Activated CD4-positive, alpha-beta T cell treated with anti-CD3 and anti-CD28 coated beads, Interleukin-10, Interleukin-2, amounts not matched to agents 100 ng/mL and 50 ng/mL, durations not matched to agents 16 hours and 8 hours (primary cell): ENCODE measurements around the gene SLC25A12.
"Not testable (repeated sequence)": the region's sequence is repeated elsewhere in the genome, so short reads cannot be mapped to it uniquely, and the experiment has no call there.

ENCODE experiments used
- DNase-seq: peaks from one replicate; pipeline ENCODE4 v3.0.0-alpha.2; 2020

SLC25A12 gene

DNA sequence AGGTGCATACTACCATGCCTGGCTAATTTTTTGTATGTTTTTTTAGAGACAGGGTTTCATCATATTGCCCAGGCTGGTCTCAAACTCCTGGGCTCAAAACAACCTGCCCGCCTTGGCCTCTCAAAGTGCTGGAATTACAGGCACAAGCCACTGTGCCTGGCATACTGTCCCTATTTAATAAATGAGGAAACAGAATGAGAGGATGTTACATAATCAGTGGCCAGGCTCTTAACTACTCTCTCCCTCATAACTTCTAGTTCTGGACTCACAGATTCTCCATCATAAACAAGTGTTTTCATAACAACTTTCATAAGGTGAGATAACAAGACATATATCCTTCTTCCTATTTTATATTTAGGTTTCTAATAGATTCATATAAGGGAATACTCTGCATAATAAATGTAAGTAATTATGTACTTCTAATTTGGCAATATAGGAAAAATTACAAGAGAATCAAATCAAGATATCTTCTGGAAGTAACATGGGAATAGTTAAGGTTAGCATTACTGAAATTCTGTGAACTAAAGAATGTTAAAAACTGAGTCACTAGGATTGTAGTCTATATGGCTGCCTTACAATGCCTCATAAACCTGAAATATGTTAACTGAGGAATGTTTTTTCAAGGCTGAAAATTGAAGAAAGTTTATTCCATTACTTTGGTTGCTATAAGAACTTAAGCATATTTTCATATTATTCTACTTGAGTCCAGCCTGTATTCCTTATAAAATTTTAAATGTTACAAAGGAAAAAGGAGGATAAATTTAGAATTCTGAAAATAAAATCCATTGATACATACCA, 71.3 kb downstream of the SLC25A12 start:
- no peak for DNase-seq

DNA sequence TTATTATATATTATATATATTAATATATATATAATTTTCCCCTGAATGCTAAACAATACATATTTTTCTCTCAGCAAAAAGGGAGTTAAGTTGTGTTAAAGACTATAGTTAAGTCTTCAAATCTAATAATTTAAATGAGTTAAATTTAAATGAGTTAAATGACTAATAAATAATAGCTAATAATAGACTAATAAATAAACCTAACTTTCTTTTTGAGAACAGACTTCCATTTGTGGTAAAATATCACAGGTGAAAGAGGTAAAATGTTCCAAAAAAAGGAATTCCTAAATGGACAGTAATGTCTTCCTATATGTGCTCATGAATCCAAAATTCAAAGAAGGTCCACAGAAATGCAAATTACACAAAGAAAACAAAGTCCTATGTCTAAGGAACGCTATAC, 74.6 kb downstream of the SLC25A12 start:
- DNase-seq = no peak

DNA sequence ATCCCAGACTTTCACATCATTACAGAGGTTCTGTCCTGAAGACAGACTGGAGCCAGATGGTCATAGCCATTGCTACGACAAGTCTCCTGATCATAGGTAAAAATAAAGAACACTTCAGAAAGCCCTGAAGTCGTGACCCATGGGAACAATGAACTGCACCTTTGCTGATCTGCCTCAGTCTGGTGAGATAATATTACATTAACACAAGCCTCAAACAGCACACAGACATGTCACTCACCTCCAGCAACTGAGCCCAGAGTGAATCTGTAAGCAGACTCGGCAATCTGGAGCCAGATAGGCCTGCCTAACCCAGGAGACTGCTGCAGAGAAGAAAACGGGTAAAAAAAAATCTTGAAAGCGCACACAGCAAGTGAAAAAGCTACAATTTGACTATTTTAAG, 79.2 kb downstream of the SLC25A12 start:
- no peak for DNase-seq

DNA sequence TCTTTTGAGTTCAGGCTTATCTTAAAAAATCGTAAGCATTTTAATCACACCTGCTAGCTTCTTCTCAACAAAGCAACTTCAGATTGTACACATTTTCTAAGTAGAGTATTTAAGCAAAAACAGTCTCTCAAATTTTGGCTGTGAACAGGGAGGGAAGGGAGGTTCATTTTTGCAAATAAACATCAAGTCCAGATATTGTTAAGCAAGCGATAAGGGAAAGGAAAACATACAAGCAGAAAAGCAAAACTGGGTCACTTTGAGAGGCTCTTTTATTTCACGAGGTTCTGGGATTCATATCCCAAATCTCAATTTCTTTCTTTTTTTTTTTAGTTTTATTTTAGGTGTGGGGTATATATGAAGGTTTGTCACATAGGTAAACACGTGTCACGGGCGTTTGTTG, 79.9 kb downstream of the SLC25A12 start:
- DNase-seq = no peak

DNA sequence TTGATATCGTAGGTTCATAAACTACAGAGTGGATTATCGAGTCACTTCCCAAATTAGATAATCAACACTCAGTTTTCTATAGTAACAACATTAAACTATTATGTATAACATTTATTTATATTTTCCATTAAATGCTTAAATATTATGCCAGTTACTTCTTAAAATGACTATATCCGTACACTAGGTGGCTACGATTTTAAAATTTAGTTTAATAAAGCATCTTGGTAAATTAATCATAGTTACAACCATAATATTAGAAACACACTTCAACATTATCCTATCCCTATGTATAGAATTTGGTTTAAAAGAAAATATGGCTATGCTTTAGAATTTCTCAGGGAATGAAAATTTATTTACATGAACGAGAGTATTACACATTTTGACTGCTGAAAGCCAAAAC, 80.3 kb downstream of the SLC25A12 start:
- no peak for DNase-seq

DNA sequence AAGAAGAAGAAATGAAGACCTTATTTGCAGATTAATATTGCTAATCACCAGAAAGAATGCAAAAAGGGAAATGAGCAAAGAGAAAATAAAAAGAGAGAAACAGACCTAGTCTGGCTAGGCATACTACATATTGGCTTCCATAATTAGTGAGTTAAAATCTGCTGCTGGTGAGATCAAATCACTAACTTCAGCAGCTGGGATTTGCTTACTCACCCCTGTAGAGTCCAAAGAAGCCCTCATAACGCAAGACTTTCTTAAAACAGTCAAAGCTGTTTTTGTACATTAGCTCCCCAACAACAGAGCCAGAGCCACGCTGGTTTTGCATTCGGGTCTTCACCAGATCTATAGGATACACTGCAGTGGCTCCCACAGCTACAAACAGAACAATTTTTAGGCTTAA, 80.9 kb downstream of the SLC25A12 start:
- DNase-seq = no peak

DNA sequence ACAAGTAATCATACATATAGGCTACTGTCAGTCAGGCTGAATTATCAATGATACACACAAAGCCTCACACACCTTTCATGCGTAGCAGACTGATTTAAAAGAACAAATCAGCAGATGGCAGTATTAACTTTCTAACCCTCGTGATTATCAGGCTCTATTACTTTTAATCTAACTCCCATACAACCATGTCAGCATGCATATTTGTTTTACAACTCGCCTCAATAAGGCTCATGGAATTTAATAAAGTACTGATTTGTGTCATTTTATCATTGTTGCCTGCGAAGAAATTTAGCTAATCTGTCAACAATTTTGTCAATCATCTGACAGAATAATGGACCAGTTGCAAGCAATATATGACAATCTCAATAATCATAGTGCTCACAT, 82.8 kb downstream of the SLC25A12 start:
- DNase-seq = peak; percentile 9

DNA sequence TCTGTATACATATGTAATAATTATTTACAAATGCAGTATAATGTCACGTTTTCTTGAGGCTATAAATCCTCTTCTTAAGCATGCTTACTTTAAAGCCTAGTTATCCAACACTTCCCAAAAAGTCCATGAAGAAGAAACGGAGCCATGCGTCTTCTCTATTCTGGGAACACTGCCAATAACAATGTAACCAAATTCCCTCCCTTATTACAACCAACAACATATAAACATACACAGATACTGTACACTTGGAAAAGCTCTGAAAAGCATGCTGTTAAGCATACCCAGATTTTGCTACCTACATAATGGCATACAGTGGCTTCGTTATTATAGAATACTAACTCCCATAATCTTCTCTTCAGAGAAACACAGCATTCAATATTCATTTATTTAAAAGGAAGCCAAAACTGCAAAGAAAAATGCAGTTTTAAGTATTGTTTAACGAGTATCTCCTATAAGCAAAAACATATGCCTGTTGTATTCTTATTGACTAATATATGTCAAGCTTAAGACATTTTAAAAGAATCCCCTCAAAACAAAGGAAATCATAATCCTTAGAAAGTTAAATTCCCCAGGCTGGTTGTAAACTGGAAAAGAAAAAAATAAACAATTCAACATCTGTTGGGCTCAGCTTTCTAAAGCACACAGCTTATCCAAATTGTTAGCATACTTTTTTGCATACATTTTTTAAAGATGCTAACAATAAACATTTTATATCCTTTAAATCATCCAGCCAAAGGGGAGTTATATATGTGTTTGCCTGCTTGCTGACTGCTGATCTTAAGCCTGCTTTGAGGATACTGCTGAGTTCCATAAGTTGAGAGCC, 83.4 kb downstream of the SLC25A12 start:
- no peak for DNase-seq

DNA sequence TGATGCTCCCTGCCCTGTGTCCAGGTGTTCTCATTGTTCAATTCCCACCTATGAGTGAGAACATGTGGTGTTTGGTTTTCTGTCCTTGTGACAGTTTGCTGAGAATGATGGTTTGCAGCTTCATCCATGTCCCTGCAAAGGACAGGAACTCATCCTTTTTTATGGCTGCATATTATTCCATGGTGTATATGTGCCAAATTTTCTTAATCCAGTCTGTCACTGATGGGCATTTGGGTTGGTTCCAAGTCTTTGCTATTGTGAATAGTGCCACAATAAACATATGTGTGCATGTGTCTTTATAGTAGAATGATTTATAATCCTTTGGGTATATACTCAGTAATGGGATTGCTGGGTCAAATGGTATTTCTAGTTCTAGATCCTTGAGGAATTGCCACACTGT, 85.2 kb downstream of the SLC25A12 start:
- not testable (repeated sequence) for DNase-seq

DNA sequence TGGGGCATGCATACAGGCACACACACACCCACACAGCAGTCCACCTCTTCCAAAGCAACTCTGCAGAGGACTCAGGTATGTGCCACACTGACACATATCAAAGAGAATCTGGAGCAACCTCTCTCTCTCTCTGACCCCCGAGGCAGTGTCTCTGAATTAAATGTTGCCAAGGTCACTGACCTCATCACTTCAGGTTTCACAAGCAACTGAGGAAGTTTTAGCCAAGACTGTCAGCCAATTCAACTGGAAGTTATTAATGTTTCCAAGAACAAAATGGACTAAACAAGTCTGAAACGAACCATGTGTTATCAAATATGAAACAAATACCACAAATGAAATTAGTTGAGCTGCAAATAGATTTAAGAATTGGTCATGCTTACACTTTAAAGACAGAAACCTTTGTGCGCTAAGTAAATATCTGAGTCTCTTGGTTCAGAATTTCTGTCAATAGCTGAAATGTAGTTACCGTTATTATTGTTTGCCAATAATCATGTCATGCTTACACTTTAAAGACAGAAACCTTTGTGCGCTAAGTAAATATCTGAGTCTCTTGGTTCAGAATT, 86.1 kb downstream of the SLC25A12 start:
- DNase-seq = no peak

DNA sequence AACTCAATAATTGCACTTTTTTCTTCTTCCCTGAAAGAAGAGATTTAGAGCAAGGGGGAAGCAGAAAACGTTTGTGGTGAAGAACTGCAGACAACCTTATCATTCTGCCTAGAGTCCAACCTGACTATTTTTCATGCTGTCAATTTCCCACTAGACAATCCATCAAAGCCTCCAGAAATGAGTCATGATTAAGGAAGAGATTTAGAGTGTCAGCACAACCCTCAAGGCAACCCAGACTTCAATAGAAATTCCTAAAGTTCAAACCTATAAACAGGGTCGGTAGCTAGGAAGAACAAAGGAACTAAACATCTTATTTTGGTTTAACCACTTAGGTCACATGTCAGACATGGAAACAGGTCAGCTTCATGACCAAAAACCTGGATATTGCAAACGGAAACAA, 86.9 kb downstream of the SLC25A12 start:
- DNase-seq = no peak

DNA sequence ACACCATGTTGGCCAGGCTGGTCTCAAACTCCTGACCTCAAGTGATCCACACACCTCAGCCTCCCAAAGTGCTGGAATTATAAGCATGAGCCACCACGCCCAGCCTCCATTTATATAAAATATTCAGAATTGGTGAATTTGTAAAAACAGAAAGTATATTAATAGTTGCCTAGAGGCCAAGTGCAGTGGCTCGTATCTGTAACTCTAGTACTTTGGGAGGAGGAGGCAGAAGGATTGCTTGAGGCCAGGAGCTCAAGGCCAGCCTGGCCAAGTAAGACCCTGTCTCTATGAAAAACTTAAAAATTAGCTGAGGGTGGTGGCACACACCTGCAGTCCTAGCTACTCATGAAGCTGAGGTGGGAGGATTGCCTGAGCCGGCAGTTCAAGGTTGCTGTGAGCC, 89.6 kb downstream of the SLC25A12 start:
- DNase-seq = no peak

DNA sequence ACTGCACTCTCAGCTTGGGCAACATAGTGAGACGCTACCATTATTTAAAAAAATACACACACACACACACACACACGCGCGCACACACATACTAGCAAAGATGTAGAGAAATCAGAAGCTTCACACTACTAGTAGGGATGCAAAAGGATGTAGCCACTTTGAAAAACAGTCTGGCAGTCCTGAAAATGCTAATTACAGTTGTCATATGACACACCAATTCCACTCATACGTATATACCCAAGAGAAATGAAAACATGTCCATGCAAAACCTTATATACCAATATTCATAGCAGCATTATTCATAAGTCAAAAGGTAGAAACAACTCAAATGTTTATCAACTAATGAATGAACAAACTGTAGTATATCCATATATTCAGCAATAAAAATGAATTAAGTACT, 90.3 kb downstream of the SLC25A12 start:
- DNase-seq = no peak

DNA sequence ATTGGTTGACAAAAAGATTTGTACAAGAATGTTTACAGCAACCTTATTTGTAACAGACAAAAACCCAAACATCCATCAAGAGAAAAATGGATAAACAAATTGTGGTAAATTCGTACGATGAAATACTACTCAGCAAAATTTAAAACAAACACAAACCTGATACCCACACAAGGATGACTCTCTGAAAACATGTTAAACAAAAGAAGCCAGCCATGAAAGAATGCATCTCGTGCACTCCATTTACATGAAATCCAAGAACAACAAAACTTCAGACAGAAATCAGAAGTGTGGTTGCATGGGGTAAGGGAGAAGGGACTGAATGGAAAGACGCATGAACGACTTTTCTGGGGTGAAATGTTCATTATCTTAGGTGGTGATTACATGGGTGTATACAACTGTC, 93.4 kb downstream of the SLC25A12 start:
- DNase-seq = no peak

DNA sequence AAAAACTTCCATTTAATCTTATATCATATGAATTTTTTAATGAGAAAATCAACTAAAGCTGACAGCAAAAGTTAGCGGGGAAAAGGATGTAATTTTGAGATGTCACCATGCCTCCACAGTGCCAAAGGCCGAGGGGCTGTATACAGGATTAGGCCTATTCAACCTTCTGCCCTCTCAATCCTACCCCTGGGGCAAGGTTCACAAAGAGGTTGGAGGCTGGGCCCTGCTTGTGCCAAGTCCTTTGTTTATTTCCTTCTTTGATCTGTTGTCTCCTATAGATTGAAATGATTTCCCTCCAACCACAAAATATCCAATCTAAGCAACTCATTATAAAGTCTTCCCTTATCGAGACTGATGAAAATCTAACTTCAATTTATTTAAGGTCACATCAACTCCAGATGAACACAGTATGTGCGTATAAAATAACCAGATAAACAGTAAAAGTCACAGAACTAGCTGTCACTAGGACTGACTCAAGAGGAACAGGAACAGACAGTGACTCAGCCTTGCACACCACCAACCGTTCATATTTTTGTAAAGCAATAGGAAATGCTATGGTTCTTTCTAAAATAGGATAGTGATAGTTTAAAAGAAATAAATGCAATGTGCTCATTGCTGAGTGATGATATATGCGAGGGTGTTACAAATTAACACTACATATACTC, 95.8 kb downstream of the SLC25A12 start:
- peak; percentile 45 for DNase-seq

DNA sequence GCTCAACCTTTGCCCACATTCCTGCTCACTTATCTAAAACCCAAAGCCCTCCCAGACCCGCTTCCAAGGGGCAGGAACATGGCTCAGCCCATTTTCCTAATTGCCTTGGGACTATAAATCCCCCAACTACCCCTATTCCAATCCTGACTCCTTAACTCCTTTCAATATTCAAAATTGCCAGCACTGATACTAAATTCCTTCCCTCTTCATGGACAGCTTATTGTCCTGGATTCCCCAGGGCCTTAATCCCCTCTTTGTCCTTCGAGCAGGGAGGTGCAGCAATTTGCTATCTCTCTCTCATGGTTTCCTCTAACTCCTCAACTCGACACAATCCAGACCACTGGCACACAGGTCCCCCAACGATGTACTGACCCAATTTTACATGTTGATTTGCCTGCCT, 99.1 kb downstream of the SLC25A12 start:
- DNase-seq = no peak

DNA sequence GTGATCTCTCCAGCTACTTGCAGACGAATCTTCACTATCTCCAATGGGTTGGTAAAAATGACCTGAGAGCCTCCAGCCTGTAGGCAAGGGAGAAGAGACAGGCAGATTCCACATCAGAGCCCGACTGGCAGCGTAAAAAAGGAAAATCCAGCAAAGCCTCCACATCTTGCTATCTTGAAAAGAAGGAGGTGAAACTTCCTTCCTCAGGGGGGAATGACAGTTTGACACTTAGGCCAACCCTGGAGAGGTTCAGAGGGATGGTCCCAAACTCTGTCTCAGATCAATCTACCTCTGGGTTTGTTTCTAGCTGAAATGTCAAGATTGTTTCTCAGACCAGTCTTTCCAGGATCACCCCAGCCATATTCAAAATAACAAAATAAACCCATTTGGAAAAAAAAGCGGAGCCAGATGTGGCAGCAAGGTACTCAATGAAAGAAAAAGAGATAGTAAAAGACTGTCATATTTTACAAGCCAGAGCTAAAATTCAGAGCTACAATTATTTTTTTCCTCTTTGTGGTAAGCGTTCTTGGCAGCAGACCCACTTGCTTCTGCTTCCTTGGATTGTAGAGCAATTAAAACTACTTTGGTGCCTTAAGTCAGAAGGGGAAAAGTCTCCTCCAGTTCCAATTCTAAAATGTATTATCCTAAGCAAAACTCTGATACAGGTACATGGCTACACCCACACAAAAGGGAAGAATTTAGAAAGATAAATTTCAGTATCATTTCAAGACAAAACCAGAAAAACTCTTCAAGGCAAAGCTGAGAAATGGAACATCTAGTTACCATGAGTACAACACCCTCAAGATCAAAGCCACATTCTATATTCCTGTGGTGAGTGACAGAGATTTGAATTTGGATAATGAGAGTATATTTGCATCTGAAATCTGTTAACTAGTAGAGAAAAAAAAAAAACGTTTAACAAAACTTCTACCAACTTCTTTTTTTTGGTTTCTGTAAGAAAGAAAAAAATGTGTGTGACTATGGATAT, 100.1 kb downstream of the SLC25A12 start:
- DNase-seq = no peak

DNA sequence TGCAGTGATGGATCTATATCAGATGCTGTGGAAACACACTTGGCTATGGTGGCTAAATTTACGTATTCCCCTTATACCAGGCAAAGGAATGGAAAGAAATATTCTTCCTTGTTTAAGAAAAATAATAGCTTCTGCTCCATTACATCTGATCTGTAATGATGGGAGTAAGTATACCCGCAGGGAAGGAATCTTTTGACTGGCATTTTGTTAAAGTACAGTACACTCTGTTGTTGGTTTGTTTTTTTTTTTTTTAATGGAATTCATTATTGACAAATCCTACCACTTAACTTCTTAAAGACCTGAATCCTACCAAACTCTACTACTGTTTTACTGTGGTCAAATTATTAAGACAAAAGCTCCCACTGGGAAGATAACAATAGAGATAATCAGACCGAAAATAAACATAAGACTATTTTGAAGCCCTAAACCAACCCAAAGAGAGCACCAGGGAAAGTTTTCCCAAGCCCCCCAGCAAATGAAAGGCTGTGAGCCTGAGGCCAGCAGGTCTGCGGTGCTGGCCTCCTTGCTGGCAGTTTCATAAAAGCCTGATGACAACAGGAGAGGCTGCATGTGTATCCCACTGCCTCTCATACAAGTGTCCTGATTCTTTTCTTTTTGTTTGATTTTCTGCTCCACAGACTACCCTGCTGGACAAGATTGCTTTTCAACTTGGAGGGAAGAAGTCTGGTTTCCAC, 101.0 kb downstream of the SLC25A12 start:
- DNase-seq = no peak

DNA sequence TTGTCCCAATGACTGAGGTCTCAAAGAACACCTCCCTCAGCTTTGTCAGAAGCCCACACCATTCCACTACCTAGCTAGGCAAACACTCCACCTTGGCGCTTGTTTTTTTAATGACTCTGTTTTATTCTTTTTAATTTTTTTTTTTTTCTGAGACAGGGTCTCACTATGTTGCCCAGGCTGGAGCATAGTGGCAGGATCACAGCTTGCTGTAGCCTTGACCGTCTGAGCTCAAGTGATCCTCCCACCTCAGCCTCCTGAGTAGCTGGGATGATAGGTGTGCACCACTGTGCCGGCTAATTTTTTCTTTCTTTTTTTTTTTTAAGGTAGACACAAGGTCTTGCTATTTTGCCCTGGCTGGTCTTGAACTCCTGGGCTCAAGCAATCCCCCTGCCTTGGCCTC, 101.9 kb downstream of the SLC25A12 start:
- no peak for DNase-seq

DNA sequence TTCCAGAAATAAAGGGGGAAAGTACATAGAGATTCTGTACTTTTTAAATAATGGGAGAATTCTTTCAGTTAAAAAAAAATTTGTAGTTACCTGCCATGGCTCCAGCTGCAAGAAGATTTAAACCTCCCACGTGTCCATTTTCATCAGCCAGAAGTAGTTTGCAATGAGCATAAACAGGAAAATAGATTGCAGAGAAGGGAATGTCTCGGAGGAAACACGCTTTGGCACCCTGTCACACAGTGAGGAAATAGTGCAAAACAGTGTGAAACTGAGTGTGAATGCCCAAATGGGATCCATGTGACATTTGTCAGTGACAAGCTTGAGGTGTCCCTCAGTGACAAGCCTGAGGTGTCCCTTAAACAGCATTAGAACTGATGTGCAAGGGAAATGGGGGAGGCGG, 102.7 kb downstream of the SLC25A12 start:
- no peak for DNase-seq

DNA sequence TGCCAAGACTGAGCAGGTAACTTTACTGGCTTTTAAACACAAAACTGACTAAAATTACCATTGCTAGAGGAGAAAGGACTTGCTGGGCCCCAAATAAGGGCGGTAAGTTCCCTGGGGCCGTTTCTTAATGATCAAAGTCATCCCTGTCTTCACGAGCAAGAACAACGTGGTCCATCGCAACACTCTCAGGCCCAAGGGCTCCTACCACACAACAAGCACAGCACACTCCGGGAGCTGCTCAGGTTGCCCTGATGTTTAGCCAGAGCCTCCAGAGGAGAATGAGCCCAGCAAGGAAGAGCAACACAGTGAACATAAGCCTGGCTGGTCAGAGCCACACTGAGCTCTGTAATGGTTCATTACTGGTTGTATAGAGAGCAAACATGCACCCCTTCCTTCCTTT, 104.1 kb downstream of the SLC25A12 start:
- DNase-seq = no peak
